ENCODE results near the gene ROR2. TPM values are rescaled to one million over a fixed set of nuclear protein-coding genes. Genes with fewer than 3 reads are reported as not detected.

Gene ROR2
- total RNA-seq, 1 experiment from 2014 or later, result not detected

DNA sequence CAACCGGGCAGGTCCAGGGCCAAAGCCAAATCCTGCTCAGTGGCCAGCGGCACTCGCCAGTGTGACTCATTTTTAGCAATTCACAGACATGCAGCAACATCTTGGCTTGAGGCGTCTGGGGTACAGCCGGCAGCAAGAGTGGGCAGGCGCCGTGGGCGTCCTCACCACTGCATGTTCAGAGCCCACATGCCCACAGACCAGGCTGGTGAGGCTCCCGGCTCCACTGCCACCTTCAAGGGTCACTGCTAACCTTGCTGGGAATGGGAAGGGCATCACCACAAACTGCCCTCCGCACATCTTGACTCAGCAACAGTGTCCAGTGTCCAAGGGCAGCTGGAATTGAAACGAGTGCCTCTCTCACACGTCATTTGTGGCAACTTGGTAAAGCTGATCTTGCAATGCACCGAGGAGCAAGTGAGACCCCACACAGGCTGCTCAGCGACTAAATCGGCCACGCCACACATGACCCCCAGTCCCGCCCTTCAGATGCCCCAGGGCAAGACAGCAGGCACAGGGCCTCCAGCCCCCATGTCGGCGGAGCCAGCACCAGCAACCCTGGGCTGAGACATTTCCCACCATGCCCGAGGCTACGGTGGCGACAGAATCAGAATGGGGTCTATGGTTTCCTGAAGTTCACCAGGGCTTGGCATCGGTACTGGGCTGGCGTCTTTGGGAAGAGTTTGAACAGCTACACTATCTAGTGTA, 140.3 kb downstream of the ROR2 start:
- TF ChIP-seq, protein P1, sequence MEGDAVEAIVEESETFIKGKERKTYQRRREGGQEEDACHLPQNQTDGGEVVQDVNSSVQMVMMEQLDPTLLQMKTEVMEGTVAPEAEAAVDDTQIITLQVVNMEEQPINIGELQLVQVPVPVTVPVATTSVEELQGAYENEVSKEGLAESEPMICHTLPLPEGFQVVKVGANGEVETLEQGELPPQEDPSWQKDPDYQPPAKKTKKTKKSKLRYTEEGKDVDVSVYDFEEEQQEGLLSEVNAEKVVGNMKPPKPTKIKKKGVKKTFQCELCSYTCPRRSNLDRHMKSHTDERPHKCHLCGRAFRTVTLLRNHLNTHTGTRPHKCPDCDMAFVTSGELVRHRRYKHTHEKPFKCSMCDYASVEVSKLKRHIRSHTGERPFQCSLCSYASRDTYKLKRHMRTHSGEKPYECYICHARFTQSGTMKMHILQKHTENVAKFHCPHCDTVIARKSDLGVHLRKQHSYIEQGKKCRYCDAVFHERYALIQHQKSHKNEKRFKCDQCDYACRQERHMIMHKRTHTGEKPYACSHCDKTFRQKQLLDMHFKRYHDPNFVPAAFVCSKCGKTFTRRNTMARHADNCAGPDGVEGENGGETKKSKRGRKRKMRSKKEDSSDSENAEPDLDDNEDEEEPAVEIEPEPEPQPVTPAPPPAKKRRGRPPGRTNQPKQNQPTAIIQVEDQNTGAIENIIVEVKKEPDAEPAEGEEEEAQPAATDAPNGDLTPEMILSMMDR (IDR thresholded peaks at IDR 0.05; ENCODE audit: unreplicated experiment), result no peak
- intact Hi-C loops (cut with micrococcal nuclease; ENCODE audit: unreplicated experiment), result no loop called here
- Mint-ChIP-seq H3K27ac (ENCODE audit: unreplicated experiment) (no peak overlapping the region), H3K27me3 (ENCODE audit: unreplicated experiment) (peaks cover 32% of the 10 kb centered on the region), H3K9me3 (ENCODE audit: low read depth, unreplicated experiment) (no peaks in the 10 kb centered on the region), H3K4me3 (ENCODE audit: low read depth, unreplicated experiment) (no peak overlapping the region), H3K4me1 (ENCODE audit: low read depth, unreplicated experiment) (no peaks in the 10 kb centered on the region), H3K36me3 (ENCODE audit: insufficient read depth, unreplicated experiment) (no peaks in the 10 kb centered on the region)
- no peak for DNase-seq
- BruUV-seq (replicated peaks), result no TSS peak
- CTCF ChIA-PET, result no interaction called here

- no TSS peak for BruUV-seq (replicated peaks)
- H3K9me3 Mint-ChIP-seq (ENCODE audit: low read depth, unreplicated experiment), result no peaks in the 10 kb centered on the region
Measured at GRCh38 chr9:91807643-91808246, 142.3 kb downstream of the ROR2 start.

DNA sequence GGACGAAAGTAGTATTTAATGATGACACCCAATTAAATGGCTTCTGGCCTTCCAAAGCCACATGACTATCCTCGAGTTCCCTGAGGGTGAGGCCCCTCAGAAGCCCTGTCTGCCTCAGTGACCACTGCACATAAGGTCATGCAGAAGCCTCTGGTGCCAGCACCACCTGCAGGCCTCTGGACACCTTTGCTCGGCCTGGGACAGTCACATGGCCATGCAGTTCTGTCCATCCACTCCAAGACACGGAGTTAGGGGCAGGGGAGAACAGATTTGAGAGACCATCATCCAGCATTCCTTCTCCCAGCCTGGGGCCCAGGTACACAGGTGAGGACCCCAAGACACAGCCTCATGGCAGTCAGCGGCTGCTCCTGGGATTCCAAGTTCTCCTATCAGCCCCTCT, 145.0 kb downstream of the ROR2 start:
- Mint-ChIP-seq H3K4me3 (ENCODE audit: low read depth, unreplicated experiment) (no peak overlapping the region), H3K9me3 (ENCODE audit: low read depth, unreplicated experiment) (no peaks in the 10 kb centered on the region), H3K27ac (ENCODE audit: unreplicated experiment) (no peak overlapping the region), H3K4me1 (ENCODE audit: low read depth, unreplicated experiment) (no peaks in the 10 kb centered on the region), H3K27me3 (ENCODE audit: unreplicated experiment) (peaks cover 53% of the 10 kb centered on the region), H3K36me3 (ENCODE audit: insufficient read depth, unreplicated experiment) (no peaks in the 10 kb centered on the region)
- intact Hi-C loops (cut with micrococcal nuclease; ENCODE audit: unreplicated experiment), result no loop called here
- no peak for DNase-seq
- CTCF ChIA-PET, result no interaction called here
- TF ChIP-seq, protein P1 (IDR thresholded peaks at IDR 0.05; ENCODE audit: unreplicated experiment), result no peak
- BruUV-seq (replicated peaks), result no TSS peak

More at GRCh38 chr9:91807643-91808246, 142.3 kb downstream of the ROR2 start:
- CTCF ChIA-PET, result no interaction called here
- DNase-seq, result no peak
- TF ChIP-seq, protein P1 (IDR thresholded peaks at IDR 0.05; ENCODE audit: unreplicated experiment), result no peak
- H3K36me3 Mint-ChIP-seq (ENCODE audit: insufficient read depth, unreplicated experiment), result no peaks in the 10 kb centered on the region
- intact Hi-C loops (cut with micrococcal nuclease; ENCODE audit: unreplicated experiment), result no loop called here
- H3K4me1 Mint-ChIP-seq (ENCODE audit: low read depth, unreplicated experiment), result no peaks in the 10 kb centered on the region
- no peak overlapping the region for H3K4me3 Mint-ChIP-seq (ENCODE audit: low read depth, unreplicated experiment)
- peaks cover 44% of the 10 kb centered on the region for H3K27me3 Mint-ChIP-seq (ENCODE audit: unreplicated experiment)
- H3K27ac Mint-ChIP-seq (ENCODE audit: unreplicated experiment), result no peak overlapping the region

DNA sequence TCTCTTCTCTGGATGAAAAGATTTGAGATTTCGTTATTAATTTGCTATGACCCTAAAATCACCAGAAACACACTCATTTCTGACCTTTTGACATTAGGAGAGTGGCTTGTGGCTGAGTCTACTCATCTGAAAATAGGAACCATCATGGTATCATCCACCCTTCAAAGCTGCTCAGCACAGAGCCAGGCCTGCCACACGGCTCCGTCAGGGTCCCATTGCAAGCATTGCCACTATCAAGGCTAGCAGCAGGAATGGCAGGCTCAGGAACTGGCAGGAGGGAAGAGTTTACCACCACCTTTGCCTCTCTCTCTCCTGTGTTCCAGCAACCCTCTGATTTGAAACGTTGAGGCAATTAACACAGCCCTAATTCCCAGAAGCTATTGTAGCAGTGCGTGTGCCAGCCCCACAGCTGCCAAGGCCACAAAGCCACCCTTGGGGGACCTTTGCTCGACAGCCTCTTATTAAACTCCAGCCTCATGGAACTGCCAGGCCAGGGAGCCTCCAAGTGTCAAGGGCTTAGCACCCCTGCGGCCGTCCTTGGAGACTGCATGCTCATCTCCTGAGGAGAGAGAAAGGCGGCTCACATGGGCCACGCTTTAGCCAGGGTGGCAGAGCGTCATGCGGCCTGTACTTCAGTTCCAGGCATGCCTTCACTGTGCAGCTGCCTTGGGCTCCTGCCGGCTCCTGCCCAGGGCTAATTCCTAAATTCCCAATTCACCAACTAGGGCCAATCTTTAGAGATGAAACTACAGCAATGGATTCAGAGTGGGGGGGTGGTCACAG, 145.9 kb downstream of the ROR2 start:
- TF ChIP-seq, protein P1 (IDR thresholded peaks at IDR 0.05; ENCODE audit: unreplicated experiment), result no peak
- peaks cover 53% of the 10 kb centered on the region for H3K27me3 Mint-ChIP-seq (ENCODE audit: unreplicated experiment)
- DNase-seq, result no peak
- no peaks in the 10 kb centered on the region for H3K9me3 Mint-ChIP-seq (ENCODE audit: low read depth, unreplicated experiment)
- no peak overlapping the region for H3K27ac Mint-ChIP-seq (ENCODE audit: unreplicated experiment)
- intact Hi-C loops (cut with micrococcal nuclease; ENCODE audit: unreplicated experiment), result no loop called here
- peaks cover 2% of the 10 kb centered on the region for H3K4me1 Mint-ChIP-seq (ENCODE audit: low read depth, unreplicated experiment)
- no peaks in the 10 kb centered on the region for H3K36me3 Mint-ChIP-seq (ENCODE audit: insufficient read depth, unreplicated experiment)
- CTCF ChIA-PET, result no interaction called here
- no TSS peak for BruUV-seq (replicated peaks)
- no peak overlapping the region for H3K4me3 Mint-ChIP-seq (ENCODE audit: low read depth, unreplicated experiment)
